Coronary artery (tissue), 2 donors: ENCODE measurements around the gene WDR7.

ENCODE experiments used
- DNase-seq: peaks from one replicate; pipeline ENCODE4 v3.0.0-alpha.2; 2017; ENCODE audit warnings: low spot score
- H3K27ac ChIP-seq, 2 donors: fragments of 200-600 bp; sonication (generic); one replicate each; pipeline ENCODE4 v1.5.1; 2016 to 2019
- H3K4me3 ChIP-seq: fragments of 200-600 bp; sonication (generic); 2 replicates; pipeline ENCODE4 v1.5.1; 2016; ENCODE audit warnings: mild to moderate bottlenecking, moderate library complexity
- TF ChIP-seq, protein P1 (sequence below): fragments of 200-600 bp; sonication (generic); IDR thresholded peaks from one replicate; pipeline ENCODE4 v1.5.1; 2019; ENCODE audit warnings: antibody characterized with exemption

WDR7 gene

DNA sequence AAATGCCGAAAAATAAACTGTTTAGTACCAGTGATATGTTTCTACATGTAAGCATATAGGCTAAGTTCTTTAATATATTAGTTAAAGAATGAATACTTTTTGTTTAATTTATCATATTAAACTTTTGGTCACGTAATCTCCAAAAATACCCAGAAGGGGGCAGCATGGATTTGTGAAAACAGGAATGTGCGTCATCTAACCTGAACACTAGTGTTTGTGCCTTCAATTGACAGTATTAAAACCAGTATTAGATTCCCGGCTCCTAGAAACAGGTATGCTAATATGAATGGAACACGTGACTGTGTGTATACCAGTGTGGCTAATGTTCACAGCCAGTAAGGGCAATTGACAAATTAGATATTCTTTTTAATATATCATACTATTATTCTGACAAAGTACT, 51.8 kb downstream of the WDR7 start:
- Histone ChIP-seq H3K4me3 (no peak overlapping the region), H3K27ac (no peak overlapping the region)
- no peak for DNase-seq
- TF ChIP-seq, protein P1, sequence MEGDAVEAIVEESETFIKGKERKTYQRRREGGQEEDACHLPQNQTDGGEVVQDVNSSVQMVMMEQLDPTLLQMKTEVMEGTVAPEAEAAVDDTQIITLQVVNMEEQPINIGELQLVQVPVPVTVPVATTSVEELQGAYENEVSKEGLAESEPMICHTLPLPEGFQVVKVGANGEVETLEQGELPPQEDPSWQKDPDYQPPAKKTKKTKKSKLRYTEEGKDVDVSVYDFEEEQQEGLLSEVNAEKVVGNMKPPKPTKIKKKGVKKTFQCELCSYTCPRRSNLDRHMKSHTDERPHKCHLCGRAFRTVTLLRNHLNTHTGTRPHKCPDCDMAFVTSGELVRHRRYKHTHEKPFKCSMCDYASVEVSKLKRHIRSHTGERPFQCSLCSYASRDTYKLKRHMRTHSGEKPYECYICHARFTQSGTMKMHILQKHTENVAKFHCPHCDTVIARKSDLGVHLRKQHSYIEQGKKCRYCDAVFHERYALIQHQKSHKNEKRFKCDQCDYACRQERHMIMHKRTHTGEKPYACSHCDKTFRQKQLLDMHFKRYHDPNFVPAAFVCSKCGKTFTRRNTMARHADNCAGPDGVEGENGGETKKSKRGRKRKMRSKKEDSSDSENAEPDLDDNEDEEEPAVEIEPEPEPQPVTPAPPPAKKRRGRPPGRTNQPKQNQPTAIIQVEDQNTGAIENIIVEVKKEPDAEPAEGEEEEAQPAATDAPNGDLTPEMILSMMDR, result no peak

DNA sequence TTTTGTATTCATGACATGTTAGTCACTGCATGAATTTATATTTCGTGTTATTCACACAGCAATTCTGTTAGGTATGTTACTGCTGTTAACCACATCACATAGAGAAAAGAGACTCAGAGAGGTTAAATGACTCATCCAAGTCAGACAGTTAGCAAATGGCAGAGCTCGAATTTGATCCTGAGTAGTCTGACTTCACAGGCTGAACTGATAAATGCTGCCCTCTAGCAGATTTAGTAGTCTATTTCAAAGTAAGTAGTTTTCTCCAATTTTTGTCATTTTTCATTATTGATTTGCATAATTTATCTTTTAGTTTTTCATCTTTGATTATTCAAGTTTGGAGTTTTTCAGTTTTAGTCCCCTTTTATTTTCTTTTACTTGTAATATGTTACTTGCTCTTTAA, 58.3 kb downstream of the WDR7 start:
- Histone ChIP-seq H3K27ac (no peak overlapping the region), H3K4me3 (no peak overlapping the region)
- DNase-seq, result no peak
- TF ChIP-seq, protein P1, result no peak

DNA sequence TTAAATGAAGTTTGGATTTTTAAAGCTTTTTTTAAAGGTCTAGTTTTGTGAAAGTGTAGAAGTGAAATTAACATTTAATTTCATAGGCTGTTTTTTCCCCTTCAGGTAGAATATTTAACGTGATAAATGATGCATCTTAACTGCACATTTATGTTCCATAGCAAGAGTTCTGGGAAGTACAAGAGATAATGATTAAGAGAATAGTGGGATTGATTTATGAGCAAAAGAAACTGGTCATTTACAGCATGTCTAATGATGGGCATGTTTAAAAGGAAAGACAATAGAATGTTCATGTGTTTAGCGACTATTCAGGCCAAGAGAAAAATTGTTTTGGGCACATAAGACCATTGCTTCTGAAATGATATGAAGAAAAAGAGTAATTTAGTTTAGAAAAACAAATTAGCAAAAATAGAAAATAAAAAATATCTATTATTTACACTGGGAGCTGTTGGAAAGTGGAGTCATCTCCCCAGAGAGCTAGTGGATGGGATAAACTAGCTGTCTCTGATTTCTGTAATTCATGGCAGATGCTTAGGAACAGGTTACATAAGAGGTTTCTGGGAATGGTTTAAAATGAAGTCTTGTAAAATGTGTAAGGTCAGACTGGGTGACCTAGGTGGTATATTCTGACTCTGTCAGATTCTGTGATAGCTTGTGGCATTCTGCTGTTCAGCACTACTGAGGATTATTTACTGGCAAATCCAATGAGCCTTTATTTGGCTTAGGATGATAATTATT, 60.7 kb downstream of the WDR7 start:
- no peak overlapping the region for H3K4me3 ChIP-seq
- DNase-seq, result no peak
- TF ChIP-seq, protein P1, result no peak
- no peak overlapping the region for H3K27ac ChIP-seq

DNA sequence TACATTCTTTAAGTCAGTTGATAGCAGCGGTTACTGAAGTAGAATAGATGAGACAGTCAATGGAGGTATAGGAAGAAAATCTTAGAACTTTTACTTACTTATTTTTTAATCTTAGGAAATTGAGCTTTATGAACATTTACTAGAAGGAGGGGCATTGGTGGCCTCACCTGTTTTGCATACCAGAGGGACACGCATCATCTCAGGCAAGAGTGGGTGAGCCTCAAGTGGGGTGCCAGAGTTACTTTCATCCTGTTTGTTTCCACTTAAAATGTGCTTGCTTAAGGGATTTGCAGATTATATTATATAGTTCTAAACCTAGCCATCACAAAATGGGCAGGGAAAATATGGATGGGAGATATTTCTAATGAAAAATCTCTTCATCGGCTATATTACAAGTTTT, 61.6 kb downstream of the WDR7 start:
- TF ChIP-seq, protein P1, result no peak
- Histone ChIP-seq H3K27ac (no peak overlapping the region), H3K4me3 (no peak overlapping the region)
- DNase-seq, result no peak

DNA sequence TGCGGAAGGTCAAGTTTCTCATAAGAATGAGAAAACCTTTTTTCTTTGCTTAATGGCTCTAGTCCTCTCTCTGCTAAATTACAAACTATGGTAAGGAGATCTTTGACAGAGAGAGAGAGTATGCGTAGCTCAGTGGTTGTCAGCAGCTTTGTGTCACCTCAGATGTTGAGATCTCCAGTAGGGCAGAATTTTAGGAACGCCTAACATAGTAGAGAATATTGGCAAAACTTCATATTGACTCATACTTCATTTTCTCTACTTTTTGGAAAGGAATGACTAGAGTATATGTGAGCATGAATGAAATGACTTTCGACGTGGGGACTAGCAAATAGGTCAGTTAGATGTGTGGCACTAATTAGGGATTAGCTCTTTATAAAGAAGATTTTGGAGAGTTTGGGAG, 64.0 kb downstream of the WDR7 start:
- TF ChIP-seq, protein P1, result no peak
- Histone ChIP-seq H3K27ac (no peak overlapping the region), H3K4me3 (no peak overlapping the region)
- no peak for DNase-seq

DNA sequence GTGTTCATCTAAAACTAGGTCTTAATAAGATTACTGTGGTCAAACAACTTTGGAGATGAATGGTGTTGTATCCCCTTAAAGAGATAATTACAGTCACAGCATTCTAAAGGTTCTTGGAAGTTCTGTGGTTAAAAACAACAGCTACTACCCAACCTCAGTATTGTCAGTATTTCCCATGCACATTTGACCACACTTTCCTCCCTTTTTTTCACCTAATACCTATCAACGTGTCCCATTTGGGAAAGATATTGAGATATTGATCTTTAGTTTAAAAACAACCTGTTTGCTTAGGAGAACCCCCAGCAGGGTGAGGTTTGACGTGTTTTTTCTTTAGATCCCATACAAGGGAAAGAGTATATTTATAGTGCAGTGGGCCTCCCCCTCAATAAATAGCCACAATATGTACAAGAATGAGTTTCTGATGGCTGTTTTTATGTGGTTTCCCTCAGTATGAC, 65.6 kb downstream of the WDR7 start:
- no peak for DNase-seq
- TF ChIP-seq, protein P1, result no peak
- no peak overlapping the region for H3K27ac ChIP-seq
- no peak overlapping the region for H3K4me3 ChIP-seq

DNA sequence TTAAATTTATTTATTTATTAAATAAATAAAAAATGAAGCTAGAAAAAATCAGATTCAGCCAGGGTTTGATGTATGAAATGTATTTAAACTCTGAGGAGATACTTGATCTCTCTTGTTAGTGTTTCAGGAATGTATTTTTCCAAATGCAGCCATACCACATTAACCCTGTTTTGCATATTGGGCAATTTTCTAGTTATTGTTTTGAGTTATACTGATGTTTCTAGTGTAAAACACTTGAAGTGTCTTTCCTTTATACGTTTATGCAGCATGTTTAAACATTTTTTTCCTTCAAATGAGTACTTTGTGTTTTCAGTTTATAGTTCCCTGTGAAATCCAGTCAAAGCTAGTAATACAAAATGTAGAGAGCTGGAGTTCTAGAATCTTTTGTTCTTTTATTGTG, 69.9 kb downstream of the WDR7 start:
- H3K27ac ChIP-seq, result no peak overlapping the region
- TF ChIP-seq, protein P1, result no peak
- DNase-seq, result no peak
- no peak overlapping the region for H3K4me3 ChIP-seq
